HG03097 (cell line): ENCODE results near the gene PPP1R36.
"Not testable (repeated sequence)": the region's sequence is repeated elsewhere in the genome, so short reads cannot be mapped to it uniquely, and the experiment has no call there.

ENCODE experiments used
- ATAC-seq: cut with Tn5 transposase; IDR thresholded peaks from one replicate; pipeline ENCODE4 v1.9.1; 2021; ENCODE audit not compliant: unreplicated experiment, low FRiP score

Gene PPP1R36

DNA sequence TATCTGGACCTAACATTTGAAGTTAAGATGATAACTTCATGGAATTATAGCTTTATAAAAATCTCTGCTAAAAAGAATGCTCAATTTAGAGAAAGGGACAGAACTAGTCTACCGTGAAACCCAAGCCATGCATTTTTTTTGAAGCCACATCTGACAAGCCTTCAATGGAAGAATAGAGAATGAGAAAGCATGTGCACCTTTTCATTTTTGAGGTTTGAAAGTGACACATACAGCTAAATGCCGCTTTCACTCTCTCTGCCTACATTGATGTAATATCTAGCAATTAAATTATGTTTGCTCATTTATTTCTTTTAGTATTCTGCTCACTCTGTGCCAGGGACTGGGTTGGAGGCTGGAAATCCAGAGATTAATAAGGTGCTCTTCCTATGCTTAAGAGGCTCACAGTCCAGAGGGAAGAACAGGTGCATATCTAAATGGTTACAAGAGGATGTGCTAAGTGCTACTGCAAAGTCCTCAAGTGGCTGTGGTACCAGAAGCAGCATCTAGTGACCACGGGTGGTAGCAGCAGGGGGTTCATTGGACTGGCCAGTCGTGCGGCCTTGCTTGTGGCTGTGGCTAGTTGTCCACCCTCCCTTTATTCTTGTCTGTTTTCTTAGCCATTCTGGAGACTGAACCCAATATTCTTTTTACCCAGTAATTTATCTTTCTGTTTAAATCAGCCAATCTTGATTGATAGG is 60.4 kb downstream of the PPP1R36 start:
- ATAC-seq = no peak

DNA sequence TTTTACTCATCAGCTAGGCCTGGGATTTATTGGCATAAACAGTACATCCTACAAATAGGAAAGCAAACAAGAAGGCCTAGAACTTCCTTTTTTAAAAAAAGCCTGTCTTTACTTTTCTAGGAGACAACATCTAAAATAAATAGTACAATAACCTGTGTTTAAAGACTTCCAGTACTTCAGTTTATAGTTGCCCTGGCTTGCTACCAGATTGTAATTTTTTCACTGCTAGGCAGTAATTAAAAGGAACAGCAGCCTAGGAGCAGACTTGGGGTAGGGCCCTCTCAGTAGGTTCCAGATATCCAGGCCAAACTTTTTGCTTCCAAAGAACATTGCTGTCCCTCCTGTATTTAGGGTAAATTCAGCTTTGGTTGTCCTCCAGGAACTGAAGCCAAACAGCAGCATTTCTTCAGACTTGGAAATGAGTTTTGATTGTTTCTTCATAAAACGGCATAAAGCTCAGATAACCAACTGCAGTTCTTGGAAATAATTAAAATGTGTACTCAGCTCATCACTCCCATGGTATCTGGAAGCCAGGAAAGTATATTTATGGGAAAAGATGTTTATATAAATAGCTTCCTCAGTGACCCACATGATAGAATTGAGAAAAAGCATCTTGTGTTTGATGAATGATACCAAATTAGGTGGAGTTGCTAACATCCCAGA is 61.7 kb downstream of the PPP1R36 start:
- no peak for ATAC-seq

- ATAC-seq = no peak
Measured at GRCh38 chr14:64612021-64612380, 62.2 kb downstream of the PPP1R36 start.

- no peak for ATAC-seq
Measured at GRCh38 chr14:64612971-64613666, 63.4 kb downstream of the PPP1R36 start.

DNA sequence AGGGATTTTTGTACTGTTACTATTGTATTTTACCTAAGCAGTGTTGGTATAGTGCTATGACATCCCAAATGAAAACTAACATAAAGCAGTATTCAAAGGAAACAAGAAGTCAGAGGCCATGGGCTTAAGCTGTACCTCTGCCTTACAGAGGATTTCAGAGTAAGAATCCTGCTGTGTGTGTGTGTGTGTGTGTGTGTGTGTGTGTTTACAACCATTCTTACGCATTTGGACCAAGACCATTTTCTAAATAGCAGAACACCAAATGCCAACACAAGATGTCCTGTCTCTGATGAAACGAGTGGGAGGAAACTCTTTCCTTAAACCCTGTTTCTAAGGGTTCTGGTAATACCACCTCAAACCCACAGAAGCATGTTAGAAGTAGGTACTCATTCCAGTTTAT is 64.4 kb downstream of the PPP1R36 start:
- no peak for ATAC-seq

DNA sequence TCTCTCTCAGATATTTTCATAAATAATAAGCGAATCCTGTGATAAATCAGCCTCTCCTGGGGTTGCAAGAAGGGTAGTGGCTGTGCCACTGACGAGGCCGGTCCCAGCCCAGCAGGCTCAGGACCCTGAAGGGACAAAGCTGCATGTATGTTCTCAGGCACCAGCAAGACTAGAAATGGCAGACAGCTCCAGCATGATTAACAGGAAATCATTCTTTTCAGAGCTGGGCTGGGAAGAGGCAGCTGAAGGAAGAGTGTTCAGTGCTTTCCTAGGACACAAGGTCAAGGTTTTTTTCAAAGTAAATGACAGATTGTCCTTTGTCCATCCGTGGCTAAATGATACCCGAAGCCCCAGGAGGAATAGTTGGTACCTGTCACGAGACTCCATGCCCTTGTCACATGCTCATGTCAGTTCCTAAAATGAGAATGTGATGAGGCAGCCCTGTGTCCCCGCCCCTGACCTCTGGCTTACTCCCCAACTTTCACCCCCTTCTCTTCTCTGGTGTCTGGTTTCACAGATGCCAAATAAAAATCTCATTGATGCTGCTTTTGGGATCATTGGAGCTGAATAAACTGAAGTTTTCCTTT is 65.1 kb downstream of the PPP1R36 start:
- ATAC-seq = no peak

DNA sequence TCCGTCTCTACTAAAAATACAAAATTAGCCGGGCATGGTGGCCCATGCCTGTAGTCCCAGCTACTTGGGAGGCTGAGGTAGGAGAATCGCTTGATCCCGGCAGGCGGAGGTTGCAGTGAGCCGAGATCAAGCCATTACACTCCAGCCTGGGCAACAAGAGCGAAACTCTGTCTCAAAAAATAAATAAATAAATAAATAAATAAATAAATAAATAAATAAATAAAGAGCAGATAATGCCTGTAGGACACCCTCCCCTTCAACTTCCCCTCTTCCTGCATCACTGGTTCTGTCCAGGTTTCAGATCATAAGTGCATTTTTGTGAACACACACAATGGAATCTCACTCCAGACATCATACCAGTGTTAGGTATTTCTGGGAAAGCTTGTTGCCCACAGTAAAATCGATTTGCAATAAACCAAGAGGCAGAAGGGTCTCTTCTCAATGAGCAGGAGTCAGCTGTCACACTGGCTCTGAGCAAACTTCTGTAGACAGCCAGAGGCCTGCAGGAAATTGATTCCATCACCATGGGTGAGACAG is 68.2 kb downstream of the PPP1R36 start:
- not testable (repeated sequence) for ATAC-seq

DNA sequence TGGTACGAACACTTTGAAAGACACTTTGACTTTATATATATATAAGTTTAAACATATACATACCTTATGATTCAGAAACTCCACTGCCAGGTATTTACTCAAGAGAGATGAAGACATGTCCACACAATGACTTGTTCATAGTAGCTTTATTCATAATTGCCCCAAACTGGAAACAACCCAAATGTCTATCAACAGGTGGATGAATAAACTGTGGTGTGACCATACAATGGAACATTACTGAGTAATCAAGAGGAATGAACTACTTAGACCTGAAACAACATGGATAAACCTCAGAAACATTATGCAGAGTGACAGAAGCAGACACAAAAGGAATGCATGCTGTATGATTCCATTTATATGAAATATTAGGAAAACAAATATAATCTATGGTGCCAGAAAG is 71.1 kb downstream of the PPP1R36 start:
- no peak for ATAC-seq

GRCh38 chr14:64623554-64624165 is 73.9 kb downstream of the PPP1R36 start:
- ATAC-seq = no peak

DNA sequence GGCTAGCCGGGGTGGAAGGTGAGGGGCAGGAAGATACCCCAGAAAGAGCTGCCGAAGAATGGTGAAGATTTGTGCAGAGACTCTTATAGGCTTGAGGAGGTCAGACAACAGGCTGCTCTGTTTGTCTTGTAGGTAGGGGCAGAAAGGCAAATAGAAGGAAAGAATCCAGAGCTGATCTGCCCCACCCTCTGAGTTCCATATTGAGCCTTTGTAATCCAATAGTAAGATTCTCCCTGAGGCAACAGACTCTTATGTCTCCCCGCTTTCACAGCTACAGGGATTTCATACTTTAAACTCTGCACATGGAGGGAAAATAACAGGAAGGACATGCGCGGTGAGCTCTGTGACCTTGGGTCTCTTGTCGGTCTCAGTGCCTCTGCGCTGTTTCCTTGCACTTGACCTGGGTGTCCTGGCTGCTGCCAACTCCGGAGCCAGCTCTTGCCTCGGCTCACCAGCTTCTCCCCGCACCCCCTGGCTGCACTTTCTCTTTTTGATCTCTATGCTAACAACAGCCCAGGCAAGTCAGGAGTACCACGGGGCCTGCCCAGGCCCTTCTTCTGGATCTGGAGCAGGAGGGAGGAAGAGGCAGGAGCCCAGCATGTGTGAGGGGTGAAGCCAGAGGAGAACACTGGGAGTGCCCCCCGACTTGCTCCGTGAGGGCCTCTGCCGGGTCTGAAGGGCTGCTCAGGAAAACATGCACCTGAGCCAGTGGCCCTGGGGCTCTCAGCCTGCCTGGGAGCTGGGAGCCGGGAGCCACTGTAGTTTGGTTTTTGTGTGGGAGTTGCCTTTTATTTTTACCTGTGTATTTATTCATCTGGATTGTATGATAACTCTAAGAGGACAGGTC is 75.8 kb downstream of the PPP1R36 start:
- no peak for ATAC-seq

DNA sequence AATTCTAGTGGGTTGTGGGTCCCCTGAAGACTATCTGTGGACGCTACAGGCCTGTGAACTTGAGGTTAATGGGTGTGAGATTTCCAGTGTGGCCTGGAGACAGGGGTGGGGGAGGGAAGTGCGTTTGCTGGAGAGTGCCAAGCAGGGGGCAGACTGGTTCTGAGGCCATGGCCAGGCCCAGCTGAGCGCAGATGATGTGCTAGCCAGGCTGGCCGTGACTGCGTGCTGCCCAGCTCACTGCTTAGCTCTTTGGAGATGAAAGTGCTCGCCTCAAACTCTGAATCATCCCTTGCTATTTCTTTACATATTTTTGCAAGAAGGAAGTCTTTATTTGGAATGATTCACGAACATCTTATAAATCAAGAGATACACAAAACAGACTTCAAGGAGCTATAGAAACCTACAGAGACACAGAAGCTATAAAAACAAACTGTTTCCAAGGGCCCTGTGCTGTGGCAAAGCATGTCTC is 79.2 kb downstream of the PPP1R36 start:
- no peak for ATAC-seq

- ATAC-seq = no peak
Measured at GRCh38 chr14:64630778-64631177, 81.0 kb downstream of the PPP1R36 start.

- not testable (repeated sequence) for ATAC-seq
Measured at GRCh38 chr14:64631222-64631621, 81.5 kb downstream of the PPP1R36 start.

GRCh38 chr14:64632056-64632455 is 82.3 kb downstream of the PPP1R36 start:
- no peak for ATAC-seq

GRCh38 chr14:64634558-64634957 is 84.8 kb downstream of the PPP1R36 start:
- no peak for ATAC-seq

- no peak for ATAC-seq
Measured at GRCh38 chr14:64636208-64636979, 86.6 kb downstream of the PPP1R36 start.

DNA sequence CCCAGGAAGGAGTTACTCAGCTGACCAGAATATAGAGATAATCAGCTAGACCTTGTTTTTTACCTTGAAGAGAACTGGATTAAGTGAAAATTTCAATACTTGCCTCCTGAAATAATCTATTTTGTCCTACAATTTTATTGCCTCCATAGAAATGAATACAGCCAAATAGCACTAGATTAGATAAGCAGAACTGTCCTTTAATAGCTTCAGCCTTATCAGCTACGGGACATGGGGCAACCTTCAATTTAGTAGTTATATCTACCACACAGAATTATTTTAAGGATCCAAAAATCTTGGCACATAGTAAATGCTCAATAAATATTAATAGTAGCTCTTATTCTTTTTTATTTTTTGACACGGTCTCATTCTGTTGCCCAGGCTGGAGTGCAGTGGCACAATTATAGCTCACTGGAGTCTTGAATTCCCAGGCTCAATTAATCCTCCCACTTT is 87.2 kb downstream of the PPP1R36 start:
- ATAC-seq = no peak

- no peak for ATAC-seq
Measured at GRCh38 chr14:64637735-64638473, 88.1 kb downstream of the PPP1R36 start.
